ENCODE results near the gene ST3GAL3. TPM values are rescaled to one million over a fixed set of nuclear protein-coding genes. Genes with fewer than 3 reads are reported as not detected.

ST3GAL3 gene
- polyA plus RNA-seq, 1 of the 3 experiments (the other 2 are of a cell fraction) = 20.6 TPM

DNA sequence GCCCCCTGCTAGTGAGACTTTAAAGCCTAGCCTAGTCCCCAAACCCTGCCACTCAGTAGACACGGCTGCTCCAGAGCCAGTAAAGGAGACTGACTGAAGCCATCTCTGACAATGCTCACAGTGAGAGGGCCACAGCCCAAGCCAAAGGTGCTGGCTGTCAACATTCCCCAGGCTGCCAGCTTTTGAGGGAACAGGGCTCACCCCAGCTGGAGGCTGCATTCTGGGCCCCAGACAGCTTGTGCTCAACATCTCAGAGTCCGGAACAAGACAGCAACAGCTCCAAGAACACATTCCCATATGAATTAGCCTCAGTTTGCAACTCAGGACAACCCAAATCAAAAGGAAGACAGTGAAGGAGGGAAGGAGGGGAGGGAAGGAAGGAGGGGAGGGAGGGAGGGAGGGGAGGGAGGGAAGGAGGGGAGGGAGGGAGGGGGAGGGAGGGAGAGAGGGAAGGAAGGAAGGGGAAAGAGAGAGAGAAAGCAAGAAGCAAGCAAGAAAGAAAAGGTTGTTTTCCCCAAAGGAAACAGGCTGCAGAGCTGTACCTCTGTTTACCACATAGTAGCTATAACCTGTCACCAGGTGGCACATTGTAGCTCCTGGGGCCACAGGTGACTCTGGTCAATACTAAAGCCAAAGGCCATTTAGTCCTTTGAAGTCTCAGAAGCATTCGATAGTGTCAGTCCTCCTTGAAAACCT is 231.7 kb downstream of the ST3GAL3 start:
- TF ChIP-seq JUND (IDR thresholded peaks at IDR 0.05) (no peak), POLR2AphosphoS5 (IDR thresholded peaks at IDR 0.05; ENCODE audit: low read depth, low read length) (no peak), RFX5 (IDR thresholded peaks at IDR 0.05; ENCODE audit: low read length) (no peak), FOXM1 (IDR thresholded peaks at IDR 0.05; ENCODE audit: low read depth) (no peak), MXI1 (IDR thresholded peaks at IDR 0.05; ENCODE audit: low read depth, low read length) (no peak), GATA2 (CRISPR knock-in tag; IDR thresholded peaks at IDR 0.05) (no peak), MEF2A (IDR thresholded peaks at IDR 0.05; ENCODE audit: borderline replicate concordance, low read depth) (no peak), RXRA (IDR thresholded peaks at IDR 0.05; ENCODE audit: borderline replicate concordance, low read depth) (no peak), NFIC (IDR thresholded peaks at IDR 0.05; ENCODE audit: borderline replicate concordance) (no peak), SMC3 (IDR thresholded peaks at IDR 0.05; ENCODE audit: low read depth, low read length) (no peak)
- TF ChIP-seq, protein P1, sequence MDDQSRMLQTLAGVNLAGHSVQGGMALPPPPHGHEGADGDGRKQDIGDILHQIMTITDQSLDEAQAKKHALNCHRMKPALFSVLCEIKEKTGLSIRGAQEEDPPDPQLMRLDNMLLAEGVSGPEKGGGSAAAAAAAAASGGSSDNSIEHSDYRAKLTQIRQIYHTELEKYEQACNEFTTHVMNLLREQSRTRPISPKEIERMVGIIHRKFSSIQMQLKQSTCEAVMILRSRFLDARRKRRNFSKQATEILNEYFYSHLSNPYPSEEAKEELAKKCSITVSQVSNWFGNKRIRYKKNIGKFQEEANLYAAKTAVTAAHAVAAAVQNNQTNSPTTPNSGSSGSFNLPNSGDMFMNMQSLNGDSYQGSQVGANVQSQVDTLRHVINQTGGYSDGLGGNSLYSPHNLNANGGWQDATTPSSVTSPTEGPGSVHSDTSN (IDR thresholded peaks at IDR 0.05) = no peak
- TF ChIP-seq, protein P2, sequence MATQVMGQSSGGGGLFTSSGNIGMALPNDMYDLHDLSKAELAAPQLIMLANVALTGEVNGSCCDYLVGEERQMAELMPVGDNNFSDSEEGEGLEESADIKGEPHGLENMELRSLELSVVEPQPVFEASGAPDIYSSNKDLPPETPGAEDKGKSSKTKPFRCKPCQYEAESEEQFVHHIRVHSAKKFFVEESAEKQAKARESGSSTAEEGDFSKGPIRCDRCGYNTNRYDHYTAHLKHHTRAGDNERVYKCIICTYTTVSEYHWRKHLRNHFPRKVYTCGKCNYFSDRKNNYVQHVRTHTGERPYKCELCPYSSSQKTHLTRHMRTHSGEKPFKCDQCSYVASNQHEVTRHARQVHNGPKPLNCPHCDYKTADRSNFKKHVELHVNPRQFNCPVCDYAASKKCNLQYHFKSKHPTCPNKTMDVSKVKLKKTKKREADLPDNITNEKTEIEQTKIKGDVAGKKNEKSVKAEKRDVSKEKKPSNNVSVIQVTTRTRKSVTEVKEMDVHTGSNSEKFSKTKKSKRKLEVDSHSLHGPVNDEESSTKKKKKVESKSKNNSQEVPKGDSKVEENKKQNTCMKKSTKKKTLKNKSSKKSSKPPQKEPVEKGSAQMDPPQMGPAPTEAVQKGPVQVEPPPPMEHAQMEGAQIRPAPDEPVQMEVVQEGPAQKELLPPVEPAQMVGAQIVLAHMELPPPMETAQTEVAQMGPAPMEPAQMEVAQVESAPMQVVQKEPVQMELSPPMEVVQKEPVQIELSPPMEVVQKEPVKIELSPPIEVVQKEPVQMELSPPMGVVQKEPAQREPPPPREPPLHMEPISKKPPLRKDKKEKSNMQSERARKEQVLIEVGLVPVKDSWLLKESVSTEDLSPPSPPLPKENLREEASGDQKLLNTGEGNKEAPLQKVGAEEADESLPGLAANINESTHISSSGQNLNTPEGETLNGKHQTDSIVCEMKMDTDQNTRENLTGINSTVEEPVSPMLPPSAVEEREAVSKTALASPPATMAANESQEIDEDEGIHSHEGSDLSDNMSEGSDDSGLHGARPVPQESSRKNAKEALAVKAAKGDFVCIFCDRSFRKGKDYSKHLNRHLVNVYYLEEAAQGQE (IDR thresholded peaks at IDR 0.05; ENCODE audit: low read depth, low read length) = no peak
- TF ChIP-seq, protein P3, sequence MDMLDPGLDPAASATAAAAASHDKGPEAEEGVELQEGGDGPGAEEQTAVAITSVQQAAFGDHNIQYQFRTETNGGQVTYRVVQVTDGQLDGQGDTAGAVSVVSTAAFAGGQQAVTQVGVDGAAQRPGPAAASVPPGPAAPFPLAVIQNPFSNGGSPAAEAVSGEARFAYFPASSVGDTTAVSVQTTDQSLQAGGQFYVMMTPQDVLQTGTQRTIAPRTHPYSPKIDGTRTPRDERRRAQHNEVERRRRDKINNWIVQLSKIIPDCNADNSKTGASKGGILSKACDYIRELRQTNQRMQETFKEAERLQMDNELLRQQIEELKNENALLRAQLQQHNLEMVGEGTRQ (IDR thresholded peaks at IDR 0.05; ENCODE audit: borderline replicate concordance, low read depth, low read length) = no peak
- DNase-seq = no peak
- H3K79me2 ChIP-seq (ENCODE audit: insufficient read depth) = no peaks in the 10 kb centered on the region
- H3K4me1 ChIP-seq (ENCODE audit: control insufficient read depth in 1 of 2, insufficient read depth in 2 of 2, low read depth in 1 of 2, low read length in 1 of 2) = peaks cover 0 to 10% of the 10 kb centered on the region in 2 experiments; a peak in 1 of 4 replicates
- no peaks in the 10 kb centered on the region for H3K27me3 ChIP-seq (ENCODE audit: insufficient read depth)
- no peak overlapping the region for H3K27ac ChIP-seq (ENCODE audit: low read depth in 2 of 2, low read length in 1 of 2)
- H3K9ac ChIP-seq = no peak overlapping the region
- 100% methylated on average over 2 of the region's 3 CpGs for WGBS (ENCODE audit: low lambda C conversion rate)
- H3K4me3 ChIP-seq (ENCODE audit: low read depth in 2 of 2, low read length in 1 of 2) = no peak overlapping the region
- no peaks in the 10 kb centered on the region for H4K20me1 ChIP-seq (ENCODE audit: insufficient read depth)
- H3K36me3 ChIP-seq (replicated peaks in 1 of 2; ENCODE audit: control insufficient read depth in 1 of 2, insufficient read depth in 2 of 2, low read length in 1 of 2) = no peaks in the 10 kb centered on the region
- H3K9me3 ChIP-seq = no peaks in the 10 kb centered on the region
- no peaks in the 10 kb centered on the region for H3F3A ChIP-seq (replicated peaks; ENCODE audit: insufficient read depth)
- ChIA-PET CTCF (interaction anchor here (0.6 to 15.4 kb wide), 5 partner anchors 8 to 253 kb away, joined by 3 to 533 read pairs (median 4); partner anchors contain the start of gene IPO13), POLR2A (interaction anchor here (1.2 kb wide), 1 partner anchor 8 kb away, joined by 3 read pairs; the partner anchor contains the start of gene IPO13)
- H3K9me2 ChIP-seq = no peaks in the 10 kb centered on the region
- H2AFZ ChIP-seq (ENCODE audit: low read depth) = no peak overlapping the region
- H3K4me2 ChIP-seq = no peak overlapping the region

Measured in SK-N-SH (cell line).